K562 (cell line): ENCODE measurements around the gene COL23A1.

Experiments used
- E2F1 ChIP-seq: sonication (generic); formaldehyde crosslinking; IDR thresholded peaks from 2 replicates; pipeline ENCODE4 v1.8.1; 2023; ENCODE audit warnings: mild to moderate bottlenecking, missing genetic modification reagents, moderate library complexity
- POLR2A ChIP-seq: fragments of 450-650 bp; conservative IDR thresholded peaks from 2 replicates; pipeline ENCODE4 v1.6.1; 2016
- POLR2AphosphoS5 ChIP-seq: IDR thresholded peaks from 2 replicates; pipeline ENCODE4 v1.6.1; 2011; ENCODE audit warnings: mild to moderate bottlenecking, low read depth, low read length, moderate library complexity; ENCODE audit not compliant: control insufficient read depth, insufficient read depth
- SAFB ChIP-seq: fragments of 200-400 bp; formaldehyde crosslinking; IDR thresholded peaks from 2 replicates; pipeline ENCODE4 v1.6.1; 2017; ENCODE audit warnings: low read depth, low read length, borderline replicate concordance
- SIN3A ChIP-seq, 2 experiments: fragments of 150-350 bp in 1 of 2; IDR thresholded peaks; 2 replicates each; pipeline ENCODE4 v1.6.1; 2011 to 2016; ENCODE audit warnings: borderline replicate concordance in 2 of 2, low read depth in 2 of 2, low read length in 2 of 2, mild to moderate bottlenecking in 2 of 2, moderate library complexity in 2 of 2; ENCODE audit not compliant: control insufficient read depth in 1 of 2
- SREBF2 ChIP-seq: sonication (generic); formaldehyde crosslinking; IDR thresholded peaks from 2 replicates; pipeline ENCODE4 v1.4.0; 2020; ENCODE audit warnings: mild to moderate bottlenecking, missing genetic modification reagents
- ZBTB33 ChIP-seq: sonication (generic); formaldehyde crosslinking; IDR thresholded peaks from 2 replicates; pipeline ENCODE4 v1.8.1; 2023; ENCODE audit warnings: mild to moderate bottlenecking, missing genetic modification reagents
- ZNF184 ChIP-seq: sonication (generic); formaldehyde crosslinking; IDR thresholded peaks from 2 replicates; pipeline ENCODE4 v1.5.0; 2020; ENCODE audit warnings: missing genetic modification reagents
- ZNF408 ChIP-seq: fragments of 250-450 bp; sonication (Bioruptor Pico); IDR thresholded peaks from 2 replicates; pipeline ENCODE4 v1.4.0; 2020; ENCODE audit warnings: low read depth, mild to moderate bottlenecking, moderate library complexity

GRCh38 chr5:178416919-178417318 lies 173.3 kb downstream of the COL23A1 start:
- TF ChIP-seq SREBF2 (CRISPR knock-in tag) (no peak), ZNF408 (CRISPR knock-in tag) (no peak), ZNF184 (CRISPR knock-in tag) (no peak), ZBTB33 (no peak), POLR2AphosphoS5 (no peak), SAFB (no peak), POLR2A (no peak), E2F1 (CRISPR knock-in tag) (no peak), SIN3A (IDR thresholded peaks at IDR 0.05; ENCODE audit: borderline replicate concordance in 2 of 2, control insufficient read depth in 1 of 2, low read depth in 2 of 2, low read length in 2 of 2) (no peak)
